ENCODE measurements around the gene KIAA1328. TPM values are rescaled to one million over a fixed set of nuclear protein-coding genes. Genes with fewer than 3 reads are reported as not detected.
A peak's percentile ranks its signal among the peaks of the same experiment; 100 is the strongest.
"Not testable (repeated sequence)": the region's sequence is repeated elsewhere in the genome, so short reads cannot be mapped to it uniquely, and the experiment has no call there.

Gene KIAA1328
- total and polyA plus RNA-seq, 4 donors = 2.8 to 48.1 (median 7.0) TPM

GRCh38 chr18:36814994-36815393 is 13.9 kb upstream of the KIAA1328 start:
- H3K9me3 ChIP-seq (ENCODE audit: control insufficient read depth in 4 of 4, insufficient read depth in 3 of 4, low read length in 3 of 4) = no peaks in the 10 kb centered on the region
- 61 to 70% methylated on average over 1 of the region's 1 CpG for WGBS, 2 donors
- TF ChIP-seq CTCF (IDR thresholded peaks at IDR 0.05; ENCODE audit: control extremely low read depth, extremely low read depth) = no peak
- ATAC-seq (ENCODE audit: insufficient read depth, low FRiP score) (no peak), DNase-seq (peak in 1 of 3 donors; percentile 6)
- H3K4me3 ChIP-seq = no peak overlapping the region
- peaks cover 6 to 16% (median 11%) of the 10 kb centered on the region in 4 donors for H3K36me3 ChIP-seq (ENCODE audit: control insufficient read depth in 4 of 4, insufficient read depth in 4 of 4, low read length in 4 of 4)
- H3K27ac ChIP-seq (ENCODE audit: low read depth in 1 of 2, low read length in 1 of 2) = no peak overlapping the region
- H3K27me3 ChIP-seq (ENCODE audit: control insufficient read depth in 3 of 3, insufficient read depth in 3 of 3, low read length in 2 of 3) = no peaks in the 10 kb centered on the region
- H3K4me1 ChIP-seq (ENCODE audit: control insufficient read depth in 5 of 5, insufficient read depth in 5 of 5, low read length in 5 of 5) = peaks cover 0 to 26% (median 20%) of the 10 kb centered on the region in 5 donors
- no peak overlapping the region for H3K9ac ChIP-seq (ENCODE audit: insufficient read depth in 1 of 2, low read length in 2 of 2)

GRCh38 chr18:36816096-36816495 is 12.8 kb upstream of the KIAA1328 start:
- H3K9me3 ChIP-seq (ENCODE audit: control insufficient read depth in 4 of 4, insufficient read depth in 3 of 4, low read length in 3 of 4); H3K27ac ChIP-seq (ENCODE audit: low read depth in 1 of 2, low read length in 1 of 2); H3K4me3 ChIP-seq; H3K27me3 ChIP-seq (ENCODE audit: control insufficient read depth in 3 of 3, insufficient read depth in 3 of 3, low read length in 2 of 3); H3K9ac ChIP-seq (ENCODE audit: insufficient read depth in 1 of 2, low read length in 2 of 2); DNase-seq; ATAC-seq (ENCODE audit: insufficient read depth, low FRiP score): not testable (repeated sequence)
- H3K4me1 ChIP-seq (ENCODE audit: control insufficient read depth in 5 of 5, insufficient read depth in 5 of 5, low read length in 5 of 5) = peaks cover 0 to 26% (median 20%) of the 10 kb centered on the region in 5 donors
- H3K36me3 ChIP-seq (ENCODE audit: control insufficient read depth in 4 of 4, insufficient read depth in 4 of 4, low read length in 4 of 4) = peaks cover 9 to 15% (median 12%) of the 10 kb centered on the region in 4 donors

GRCh38 chr18:36817039-36817438 is 11.9 kb upstream of the KIAA1328 start:
- Histone ChIP-seq H3K36me3 (ENCODE audit: control insufficient read depth in 4 of 4, insufficient read depth in 4 of 4, low read length in 4 of 4) (peaks cover 9 to 15% (median 12%) of the 10 kb centered on the region in 4 donors), H3K27me3 (ENCODE audit: control insufficient read depth in 3 of 3, insufficient read depth in 3 of 3, low read length in 2 of 3) (no peaks in the 10 kb centered on the region), H3K27ac (ENCODE audit: low read depth in 1 of 2, low read length in 1 of 2) (no peak overlapping the region), H3K4me3 (no peak overlapping the region), H3K9me3 (ENCODE audit: control insufficient read depth in 4 of 4, insufficient read depth in 3 of 4, low read length in 3 of 4) (no peaks in the 10 kb centered on the region), H3K9ac (ENCODE audit: insufficient read depth in 1 of 2, low read length in 2 of 2) (no peak overlapping the region), H3K4me1 (ENCODE audit: control insufficient read depth in 5 of 5, insufficient read depth in 5 of 5, low read length in 5 of 5) (peaks cover 0 to 19% (median 12%) of the 10 kb centered on the region in 5 donors)
- 98 to 100% methylated on average over 1 of the region's 1 CpG for WGBS, 2 donors
- no peak for ATAC-seq (ENCODE audit: insufficient read depth, low FRiP score)
- DNase-seq = peak in 1 of 3 donors; percentile 6
- TF ChIP-seq CTCF (IDR thresholded peaks at IDR 0.05; ENCODE audit: control extremely low read depth, extremely low read depth) = no peak

- DNase-seq (peak in 1 of 3 donors; percentile 6), ATAC-seq (ENCODE audit: insufficient read depth, low FRiP score) (no peak)
- Histone ChIP-seq H3K4me1 (ENCODE audit: control insufficient read depth in 5 of 5, insufficient read depth in 5 of 5, low read length in 5 of 5) (peaks cover 0 to 7% (median 3%) of the 10 kb centered on the region in 5 donors), H3K27ac (ENCODE audit: low read depth in 1 of 2, low read length in 1 of 2) (no peak overlapping the region), H3K4me3 (no peak overlapping the region), H3K9ac (ENCODE audit: insufficient read depth in 1 of 2, low read length in 2 of 2) (no peak overlapping the region), H3K27me3 (ENCODE audit: control insufficient read depth in 3 of 3, insufficient read depth in 3 of 3, low read length in 2 of 3) (no peaks in the 10 kb centered on the region), H3K9me3 (ENCODE audit: control insufficient read depth in 4 of 4, insufficient read depth in 3 of 4, low read length in 3 of 4) (no peaks in the 10 kb centered on the region), H3K36me3 (ENCODE audit: control insufficient read depth in 4 of 4, insufficient read depth in 4 of 4, low read length in 4 of 4) (peaks cover 5 to 18% (median 12%) of the 10 kb centered on the region in 4 donors)
- 86% methylated on average over 3 of the region's 3 CpGs for WGBS, 2 donors
- no peak for TF ChIP-seq CTCF (IDR thresholded peaks at IDR 0.05; ENCODE audit: control extremely low read depth, extremely low read depth)
These were observed 10.3 kb upstream of the KIAA1328 start for GRCh38 chr18:36818652-36819051.
